ENCODE measurements around the gene COG7. TPM values are rescaled to one million over a fixed set of nuclear protein-coding genes. Genes with fewer than 3 reads are reported as not detected.

Gene COG7
- total RNA-seq, 4 donors from 2014 or later: 37.1 to 121 (median 54.6) TPM

GRCh38 chr16:23398987-23399805 lies 53.8 kb downstream of the COG7 start:
- Histone ChIP-seq H3K36me3 (peaks cover 0 to 42% (median 9%) of the 10 kb centered on the region in 4 donors), H3K4me1 (peaks cover 0 to 11% (median 0%) of the 10 kb centered on the region in 4 donors), H3K27me3 (no peaks in the 10 kb centered on the region), H3K9me3 (no peaks in the 10 kb centered on the region), H3K4me3 (no peak overlapping the region), H3K27ac (no peak overlapping the region)
- WGBS, 2 donors (ENCODE audit: low coverage in 1 of 2): 73 to 90% methylated on average over 8 to 17 of the region's 17 CpGs
- DNase-seq: no peak
- in situ Hi-C loops (cut with MboI; ENCODE audit: low pct_ligation_motif_present in 1 of 4, low pct_unique_long_range_greater_than_20kb in 1 of 4, low sequenced_read_pairs in 3 of 4) (no loop called here), intact Hi-C loops (cut with DNase I; ENCODE audit: low total_unique reads) (no loop called here)
- no peak for TF ChIP-seq EP300 (IDR thresholded peaks at IDR 0.05; ENCODE audit: low read depth)
- TF ChIP-seq POLR2AphosphoS5 (IDR thresholded peaks at IDR 0.05): no peak
- no peak for TF ChIP-seq POLR2A (IDR thresholded peaks at IDR 0.05)
- TF ChIP-seq, protein P1, sequence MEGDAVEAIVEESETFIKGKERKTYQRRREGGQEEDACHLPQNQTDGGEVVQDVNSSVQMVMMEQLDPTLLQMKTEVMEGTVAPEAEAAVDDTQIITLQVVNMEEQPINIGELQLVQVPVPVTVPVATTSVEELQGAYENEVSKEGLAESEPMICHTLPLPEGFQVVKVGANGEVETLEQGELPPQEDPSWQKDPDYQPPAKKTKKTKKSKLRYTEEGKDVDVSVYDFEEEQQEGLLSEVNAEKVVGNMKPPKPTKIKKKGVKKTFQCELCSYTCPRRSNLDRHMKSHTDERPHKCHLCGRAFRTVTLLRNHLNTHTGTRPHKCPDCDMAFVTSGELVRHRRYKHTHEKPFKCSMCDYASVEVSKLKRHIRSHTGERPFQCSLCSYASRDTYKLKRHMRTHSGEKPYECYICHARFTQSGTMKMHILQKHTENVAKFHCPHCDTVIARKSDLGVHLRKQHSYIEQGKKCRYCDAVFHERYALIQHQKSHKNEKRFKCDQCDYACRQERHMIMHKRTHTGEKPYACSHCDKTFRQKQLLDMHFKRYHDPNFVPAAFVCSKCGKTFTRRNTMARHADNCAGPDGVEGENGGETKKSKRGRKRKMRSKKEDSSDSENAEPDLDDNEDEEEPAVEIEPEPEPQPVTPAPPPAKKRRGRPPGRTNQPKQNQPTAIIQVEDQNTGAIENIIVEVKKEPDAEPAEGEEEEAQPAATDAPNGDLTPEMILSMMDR (IDR thresholded peaks at IDR 0.05): no peak

GRCh38 chr16:23397464-23397863 lies 55.5 kb downstream of the COG7 start:
- TF ChIP-seq EP300 (IDR thresholded peaks at IDR 0.05; ENCODE audit: low read depth) (no peak), POLR2A (IDR thresholded peaks at IDR 0.05) (no peak), POLR2AphosphoS5 (IDR thresholded peaks at IDR 0.05) (no peak)
- TF ChIP-seq, protein P1 (IDR thresholded peaks at IDR 0.05): no peak
- peaks cover 0 to 22% (median 6%) of the 10 kb centered on the region in 4 donors for H3K4me1 ChIP-seq
- in situ Hi-C loops (cut with MboI; ENCODE audit: low pct_ligation_motif_present in 1 of 4, low pct_unique_long_range_greater_than_20kb in 1 of 4, low sequenced_read_pairs in 3 of 4) (no loop called here), intact Hi-C loops (cut with DNase I; ENCODE audit: low total_unique reads) (no loop called here)
- H3K9me3 ChIP-seq: no peaks in the 10 kb centered on the region
- no peak overlapping the region for H3K4me3 ChIP-seq
- no peaks in the 10 kb centered on the region for H3K27me3 ChIP-seq
- H3K27ac ChIP-seq: no peak overlapping the region
- WGBS, 2 donors (ENCODE audit: low coverage in 1 of 2): 84 to 100% methylated on average over 1 to 2 of the region's 2 CpGs
- DNase-seq: no peak
- H3K36me3 ChIP-seq: peaks cover 0 to 34% (median 5%) of the 10 kb centered on the region in 4 donors

- 94 to 100% methylated on average over 3 to 6 of the region's 6 CpGs for WGBS, 2 donors (ENCODE audit: low coverage in 1 of 2)
- TF ChIP-seq POLR2AphosphoS5 (IDR thresholded peaks at IDR 0.05) (no peak), EP300 (IDR thresholded peaks at IDR 0.05; ENCODE audit: low read depth) (no peak), POLR2A (IDR thresholded peaks at IDR 0.05) (no peak)
- TF ChIP-seq, protein P1 (IDR thresholded peaks at IDR 0.05): no peak
- Histone ChIP-seq H3K27ac (no peak overlapping the region), H3K27me3 (no peaks in the 10 kb centered on the region), H3K4me3 (no peak overlapping the region), H3K36me3 (peaks cover 0 to 36% (median 12%) of the 10 kb centered on the region in 4 donors), H3K9me3 (no peaks in the 10 kb centered on the region), H3K4me1 (peaks cover 0 to 26% (median 6%) of the 10 kb centered on the region in 4 donors)
- no peak for DNase-seq
- in situ Hi-C loops (cut with MboI; ENCODE audit: low pct_ligation_motif_present in 1 of 4, low pct_unique_long_range_greater_than_20kb in 1 of 4, low sequenced_read_pairs in 3 of 4) (no loop called here), intact Hi-C loops (cut with DNase I; ENCODE audit: low total_unique reads) (no loop called here)
Measured at GRCh38 chr16:23395732-23396131, 57.3 kb downstream of the COG7 start.

- TF ChIP-seq EP300 (IDR thresholded peaks at IDR 0.05; ENCODE audit: low read depth) (no peak), POLR2A (IDR thresholded peaks at IDR 0.05) (no peak), POLR2AphosphoS5 (IDR thresholded peaks at IDR 0.05) (no peak)
- TF ChIP-seq, protein P1 (IDR thresholded peaks at IDR 0.05): no peak
- in situ Hi-C loops (cut with MboI; ENCODE audit: low pct_ligation_motif_present in 1 of 4, low pct_unique_long_range_greater_than_20kb in 1 of 4, low sequenced_read_pairs in 3 of 4): no loop called here
- Histone ChIP-seq H3K9me3 (no peaks in the 10 kb centered on the region), H3K36me3 (peaks cover 0 to 31% (median 14%) of the 10 kb centered on the region in 4 donors), H3K4me3 (no peak overlapping the region), H3K4me1 (peaks cover 0 to 27% (median 6%) of the 10 kb centered on the region in 4 donors), H3K27me3 (no peaks in the 10 kb centered on the region), H3K27ac (peak overlapping the region; percentile 21 to 38 (median 29))
- intact Hi-C loops (cut with DNase I; ENCODE audit: low total_unique reads): no loop called here
- no peak for DNase-seq
- 80 to 82% methylated on average over 4 of the region's 4 CpGs for WGBS, 2 donors (ENCODE audit: low coverage in 1 of 2)
Measured at GRCh38 chr16:23394141-23394831, 58.7 kb downstream of the COG7 start.

All from transverse colon (tissue), 4 donors.